Right atrium auricular region (tissue), 2 donors: ENCODE data around the gene MROH2A. TPM values are rescaled to one million over a fixed set of nuclear protein-coding genes. Genes with fewer than 3 reads are reported as not detected.
"Not testable (repeated sequence)": the region's sequence is repeated elsewhere in the genome, so short reads cannot be mapped to it uniquely, and the experiment has no call there.

Experiments
- DNase-seq: peaks from one replicate; pipeline ENCODE4 v3.0.0-alpha.2; 2019; ENCODE audit warnings: low spot score
- H3K27ac ChIP-seq, 2 donors: fragments of 200-600 bp; sonication (generic); 1 replicate in 1 of 2; 2 replicates in 1 of 2; pipeline ENCODE4 v1.5.1; 2016 to 2019
- H3K27me3 ChIP-seq, 2 donors: fragments of 200-600 bp; sonication (generic); one replicate each; pipeline versions ENCODE4 v1.5.1 to v1.6.0; 2017 to 2019
- H3K36me3 ChIP-seq: fragments of 200-600 bp; sonication (generic); one replicate; pipeline ENCODE4 v1.5.1; 2016
- H3K4me1 ChIP-seq, 2 donors: fragments of 200-600 bp; sonication (generic); one replicate each; pipeline versions ENCODE4 v1.5.1 to v1.6.0; 2017 to 2019
- H3K4me3 ChIP-seq, 2 donors: fragments of 200-600 bp; sonication (generic); 1 replicate in 1 of 2; 2 replicates in 1 of 2; pipeline ENCODE4 v1.5.1; 2017 to 2019; ENCODE audit warnings: mild to moderate bottlenecking in 1 of 2, moderate library complexity in 1 of 2
- H3K9me3 ChIP-seq, 2 donors: fragments of 200-600 bp; sonication (generic); one replicate each; pipeline ENCODE4 v1.5.1; 2019
- total RNA-seq, 2 donors: library from RNA; depleted of rRNA; stranded (reverse); fragments of >200 nt; gene quantifications; one replicate each; pipeline ENCODE4 v1.1.0, GENCODE V29; 2016
- TF ChIP-seq, protein P1 (sequence below), 2 donors: fragments of 200-600 bp; sonication (generic); IDR thresholded peaks; one replicate each; pipeline ENCODE4 v1.5.1; 2019; ENCODE audit warnings: antibody characterized with exemption in 2 of 2

MROH2A gene, protein sequence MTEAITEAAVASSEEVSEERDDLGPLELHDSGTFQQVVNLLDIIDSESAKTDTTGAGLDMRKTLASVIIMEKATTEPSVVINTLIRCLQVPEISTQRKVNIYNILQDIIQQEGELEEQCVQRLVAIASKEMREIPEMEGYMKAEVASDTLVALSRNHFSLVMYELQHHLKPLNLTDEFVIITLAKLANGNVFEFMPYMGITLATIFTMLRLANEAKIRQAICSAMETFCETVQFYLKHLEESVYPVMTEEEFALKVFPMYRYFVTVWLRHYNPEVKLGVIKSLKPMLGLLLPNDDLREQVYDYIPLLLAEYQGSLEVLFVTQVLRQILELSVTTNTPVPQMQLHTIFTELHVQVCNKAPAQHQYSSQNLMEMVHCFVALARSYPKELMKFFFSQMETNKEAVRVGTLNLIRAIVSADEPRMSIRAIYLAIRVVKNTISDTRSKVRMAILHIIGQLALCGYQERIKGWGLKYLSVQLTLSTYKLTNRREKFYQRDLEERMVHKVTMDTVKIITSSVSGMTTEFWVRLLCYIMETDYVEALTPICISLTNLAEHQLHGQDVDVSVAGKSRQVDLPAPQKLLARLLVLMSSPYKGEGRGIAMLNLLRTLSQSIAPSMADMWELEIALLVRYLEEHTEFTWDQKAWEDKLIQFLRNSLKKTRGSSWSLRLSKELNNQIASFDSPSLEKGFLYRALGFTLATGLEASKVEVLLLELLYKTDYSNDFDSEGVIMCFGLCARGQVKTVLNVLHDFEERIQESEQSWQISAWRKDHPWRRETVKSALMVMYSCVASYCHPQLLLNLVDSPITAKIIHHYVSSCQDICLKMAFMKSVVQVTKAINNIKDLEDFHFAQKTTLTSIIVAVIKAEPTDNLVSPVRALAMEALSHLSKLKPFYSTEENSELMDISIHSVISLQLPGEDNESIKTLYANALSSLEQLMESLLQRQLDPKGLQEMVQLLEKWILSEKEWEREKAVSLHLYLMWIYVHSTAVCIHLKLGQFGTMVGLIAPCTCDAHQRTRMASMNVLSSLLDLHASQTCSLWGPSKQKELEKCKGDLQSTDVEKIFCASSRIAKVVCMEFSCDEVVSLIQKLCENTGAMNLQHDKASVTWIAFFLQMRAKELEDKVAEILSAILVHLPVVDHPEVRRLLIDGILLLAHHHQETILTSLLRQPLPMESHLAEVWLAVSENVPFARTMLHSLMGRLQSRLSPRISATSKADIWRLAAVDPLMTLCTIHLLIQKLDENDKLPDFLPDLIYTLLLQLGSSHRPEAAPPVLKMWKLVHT (N-terminal part only)
- total RNA-seq, result not detected

DNA sequence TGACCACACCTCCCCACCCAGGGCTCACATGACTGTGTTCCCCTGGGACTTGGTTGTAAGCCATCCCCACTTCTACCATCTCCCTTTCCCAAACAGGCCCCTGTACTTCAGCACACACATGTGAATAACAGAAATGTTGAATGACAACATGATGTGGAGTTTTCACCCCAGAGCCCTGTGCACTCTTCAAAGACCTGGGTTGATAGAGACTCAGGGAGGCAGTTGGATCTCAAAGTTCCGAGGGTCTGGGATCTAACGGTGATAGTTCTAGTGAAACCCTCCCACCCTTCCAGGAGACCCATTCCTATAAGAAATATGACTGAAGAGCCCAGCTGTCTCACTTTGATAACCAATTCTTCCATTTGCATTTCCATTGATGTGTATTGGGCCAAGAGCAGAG lies at the start of gene MROH2A:
MROH2A (plus strand) TSS at position 301 of the 400 bp plus-strand sequence. CDS start 1,029 bp downstream, outside the sequence.
- H3K27ac ChIP-seq, result no peak within 1 kb of the TSS
- DNase-seq, result no peak
- H3K36me3 ChIP-seq, result no peaks in the 10 kb centered on the region

DNA sequence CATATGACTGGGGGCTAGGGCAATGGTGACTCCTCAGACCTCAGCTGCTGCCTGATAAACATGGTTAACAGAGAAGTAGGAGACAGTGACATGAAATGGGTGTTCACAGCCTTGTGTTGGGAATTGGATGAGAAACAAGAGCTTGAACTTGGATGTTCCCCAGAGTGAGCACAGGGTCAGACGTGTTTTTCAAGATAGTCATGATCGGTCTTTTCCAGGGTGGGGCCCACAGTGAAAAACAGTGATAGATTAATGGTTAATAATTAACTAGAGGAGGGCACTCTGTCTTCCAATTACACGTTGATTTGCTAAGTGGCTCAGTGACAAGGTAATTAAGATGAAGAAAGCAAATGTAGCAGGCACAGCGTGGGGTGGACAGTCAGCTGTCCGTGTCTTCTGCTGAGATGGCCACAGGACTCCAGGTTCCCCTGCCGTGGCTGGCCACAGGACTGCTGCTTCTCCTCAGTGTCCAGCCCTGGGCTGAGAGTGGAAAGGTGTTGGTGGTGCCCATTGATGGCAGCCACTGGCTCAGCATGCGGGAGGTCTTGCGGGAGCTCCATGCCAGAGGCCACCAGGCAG lies 49.3 kb upstream of the MROH2A start, which contains the start of gene UGT1A3:
UGT1A3 (plus strand) TSS at position 320 of the 579 bp plus-strand sequence; CDS start at position 405, 85 bp downstream.
- no peak within 1 kb of the TSS for H3K27ac ChIP-seq
- no peak for DNase-seq
- no peak within 1 kb of the TSS for H3K4me3 ChIP-seq
- H3K4me1 ChIP-seq, result no peaks in the 10 kb centered on the region
- no peaks in the 10 kb centered on the region for H3K36me3 ChIP-seq
- H3K9me3 ChIP-seq, result no peaks in the 10 kb centered on the region
- TF ChIP-seq, protein P1, sequence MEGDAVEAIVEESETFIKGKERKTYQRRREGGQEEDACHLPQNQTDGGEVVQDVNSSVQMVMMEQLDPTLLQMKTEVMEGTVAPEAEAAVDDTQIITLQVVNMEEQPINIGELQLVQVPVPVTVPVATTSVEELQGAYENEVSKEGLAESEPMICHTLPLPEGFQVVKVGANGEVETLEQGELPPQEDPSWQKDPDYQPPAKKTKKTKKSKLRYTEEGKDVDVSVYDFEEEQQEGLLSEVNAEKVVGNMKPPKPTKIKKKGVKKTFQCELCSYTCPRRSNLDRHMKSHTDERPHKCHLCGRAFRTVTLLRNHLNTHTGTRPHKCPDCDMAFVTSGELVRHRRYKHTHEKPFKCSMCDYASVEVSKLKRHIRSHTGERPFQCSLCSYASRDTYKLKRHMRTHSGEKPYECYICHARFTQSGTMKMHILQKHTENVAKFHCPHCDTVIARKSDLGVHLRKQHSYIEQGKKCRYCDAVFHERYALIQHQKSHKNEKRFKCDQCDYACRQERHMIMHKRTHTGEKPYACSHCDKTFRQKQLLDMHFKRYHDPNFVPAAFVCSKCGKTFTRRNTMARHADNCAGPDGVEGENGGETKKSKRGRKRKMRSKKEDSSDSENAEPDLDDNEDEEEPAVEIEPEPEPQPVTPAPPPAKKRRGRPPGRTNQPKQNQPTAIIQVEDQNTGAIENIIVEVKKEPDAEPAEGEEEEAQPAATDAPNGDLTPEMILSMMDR (IDR thresholded peaks at IDR 0.05), result no peak
- H3K27me3 ChIP-seq, result no peaks in the 10 kb centered on the region

More for the DNA sequence above, at the start of gene MROH2A:
- Histone ChIP-seq H3K4me3 (no peak within 1 kb of the TSS), H3K27me3 (no peaks in the 10 kb centered on the region), H3K4me1 (no peaks in the 10 kb centered on the region), H3K9me3 (peaks cover 0 to 10% of the 10 kb centered on the region in 2 donors)
- TF ChIP-seq, protein P1 (IDR thresholded peaks at IDR 0.05), result no peak

DNA sequence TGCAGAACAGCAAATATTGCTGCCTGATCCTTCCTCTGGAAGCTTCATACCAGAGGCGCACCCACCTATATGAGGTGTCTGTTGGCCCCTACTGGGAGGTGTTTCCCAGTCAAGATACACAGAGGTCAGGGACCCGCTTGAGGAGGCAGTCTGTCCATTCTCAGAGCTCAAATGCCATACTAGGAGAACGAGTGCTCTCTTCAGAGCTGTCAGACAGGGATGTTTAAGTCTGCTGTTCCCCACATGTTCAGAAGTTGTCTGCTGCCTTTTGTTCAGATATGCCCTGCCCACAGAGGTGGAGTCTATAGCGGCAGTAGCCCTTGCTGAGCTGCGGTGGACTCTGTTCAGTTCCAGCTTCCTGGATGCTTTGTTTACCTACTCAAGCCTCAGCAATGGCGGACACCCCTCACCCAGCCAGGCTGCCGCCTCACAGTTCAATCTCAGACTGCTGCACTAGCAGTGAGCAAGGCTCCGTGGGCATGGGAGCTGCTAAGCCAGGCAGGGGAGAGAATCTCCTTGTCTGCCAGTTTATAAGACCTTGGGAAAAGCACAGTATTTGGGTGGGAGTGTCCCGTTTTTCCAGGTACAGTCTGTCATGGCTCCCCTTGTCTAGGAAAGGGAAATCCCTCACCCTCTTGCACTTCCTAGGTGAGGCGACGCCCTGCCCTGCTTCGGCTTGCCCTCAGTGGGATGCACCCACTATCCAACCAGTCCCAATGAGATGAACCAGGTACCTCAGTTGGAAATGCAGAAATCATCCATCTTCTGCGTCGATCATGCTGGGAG lies 41.1 kb upstream of the MROH2A start:
- not testable (repeated sequence) for H3K9me3 ChIP-seq, H3K4me3 ChIP-seq, H3K27ac ChIP-seq, DNase-seq, H3K36me3 ChIP-seq, H3K27me3 ChIP-seq, H3K4me1 ChIP-seq

DNA sequence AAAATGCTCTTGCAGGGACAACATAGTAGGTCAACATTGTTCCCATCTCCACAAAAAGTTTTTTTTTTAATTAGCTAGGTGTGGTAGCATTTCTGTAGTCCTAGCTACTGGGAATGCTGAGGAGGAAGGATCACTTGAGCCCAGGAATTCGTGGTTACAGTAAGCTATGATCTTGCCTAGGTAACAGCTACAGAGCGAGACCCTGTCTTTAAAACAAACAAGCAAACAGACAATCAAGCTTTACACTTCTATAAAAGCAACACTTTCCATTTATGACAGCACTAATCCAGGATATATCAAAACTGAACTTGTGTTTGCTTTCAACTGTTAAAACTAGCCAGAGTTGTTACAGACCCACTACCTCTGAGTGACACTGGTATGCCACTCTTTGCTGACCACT lies 37.3 kb upstream of the MROH2A start:
- no peaks in the 10 kb centered on the region for H3K27me3 ChIP-seq
- no peak for DNase-seq
- TF ChIP-seq, protein P1 (IDR thresholded peaks at IDR 0.05), result no peak

DNA sequence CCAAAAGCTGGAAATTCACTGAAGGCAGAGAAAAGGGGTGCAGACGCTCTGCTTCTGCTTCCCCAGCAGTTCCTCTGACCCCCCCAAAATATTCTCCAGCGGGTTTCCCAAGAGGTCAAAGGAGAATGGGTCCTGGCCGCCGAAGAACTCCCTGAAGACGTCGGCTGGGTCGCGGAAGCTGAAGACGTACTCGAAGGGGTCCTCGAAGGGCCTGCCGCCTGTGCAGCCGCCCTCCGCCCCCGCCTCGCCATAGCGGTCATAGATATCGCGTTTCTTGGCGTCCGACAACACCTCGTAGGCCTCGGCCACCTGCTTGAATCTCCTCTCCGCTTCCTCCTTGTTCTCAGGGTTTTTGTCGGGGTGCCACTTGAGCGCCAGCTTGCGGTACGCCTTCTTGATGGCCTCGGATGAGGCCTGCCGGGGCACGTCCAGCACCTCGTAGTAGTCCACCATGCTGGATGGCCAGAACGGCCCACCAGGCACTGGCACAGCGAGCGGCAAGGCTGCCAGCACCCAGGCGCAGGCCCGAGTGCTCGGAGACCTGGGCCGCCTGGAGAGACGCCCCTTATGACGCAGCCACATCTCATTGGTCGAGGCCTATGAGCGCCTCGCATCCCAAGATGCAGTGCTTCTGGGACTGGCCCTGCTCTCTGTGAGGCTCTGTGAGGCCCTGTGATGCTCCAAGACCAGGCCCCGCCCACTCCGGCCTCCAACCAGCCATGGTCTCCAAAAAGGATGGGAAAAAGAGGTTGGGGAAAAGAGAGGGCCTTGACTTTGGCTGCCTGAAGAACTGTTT lies 34.5 kb upstream of the MROH2A start:
- Histone ChIP-seq H3K4me3 (no peak overlapping the region), H3K36me3 (no peaks in the 10 kb centered on the region), H3K9me3 (no peaks in the 10 kb centered on the region), H3K27ac (no peak overlapping the region), H3K27me3 (no peaks in the 10 kb centered on the region), H3K4me1 (no peaks in the 10 kb centered on the region)
- TF ChIP-seq, protein P1 (IDR thresholded peaks at IDR 0.05), result no peak
- DNase-seq, result no peak

More for the DNA sequence above, 37.3 kb upstream of the MROH2A start:
- no peaks in the 10 kb centered on the region for H3K4me1 ChIP-seq
- H3K9me3 ChIP-seq, result no peaks in the 10 kb centered on the region
- H3K36me3 ChIP-seq, result no peaks in the 10 kb centered on the region
- no peak overlapping the region for H3K4me3 ChIP-seq
- H3K27ac ChIP-seq, result no peak overlapping the region
